OCI-LY1 (cell line): ENCODE measurements around the gene NFIA.

Source experiments
- CTCF ChIP-seq: fragments of 200-600 bp; sonication (generic), shearing (Covaris generic); IDR thresholded peaks from 2 replicates; pipeline ENCODE4 v1.5.1; 2017; ENCODE audit warnings: mild to moderate bottlenecking, antibody characterized with exemption, low read length, moderate library complexity, mixed read lengths
- EZH2 ChIP-seq: fragments of 200-600 bp; sonication (generic), shearing (Covaris generic); IDR thresholded peaks from 2 replicates; pipeline ENCODE4 v1.8.0; 2017; ENCODE audit warnings: borderline replicate concordance, mixed run types, mild to moderate bottlenecking, antibody characterized with exemption, low read length, moderate library complexity, mixed read lengths

GRCh38 chr1:61115436-61115835 lies 33.1 kb downstream of the NFIA start:
- TF ChIP-seq CTCF (no peak), EZH2 (no peak)
